Keratinocyte (primary cell): ENCODE measurements around the gene KLC1.

Experiments used
- CTCF ChIP-seq, 3 experiments: IDR thresholded peaks in 1 of 3; conservative IDR thresholded peaks in 1 of 3; optimal IDR thresholded peaks in 1 of 3; 2 replicates in 2 of 3; 3 replicates in 1 of 3; pipeline versions ENCODE3 to v1.5.1; 2011; ENCODE audit warnings: low read length in 3 of 3, mild to moderate bottlenecking in 3 of 3, moderate library complexity in 2 of 3, control low read depth in 1 of 3, inconsistent platforms in 1 of 3; ENCODE audit not compliant: insufficient read depth in 2 of 3; ENCODE audit errors: extremely low read depth in 1 of 3
- EZH2 ChIP-seq: IDR thresholded peaks from one replicate; pipeline ENCODE4 v1.6.1; 2012; ENCODE audit warnings: inconsistent platforms, mild to moderate bottlenecking, low read length, moderate library complexity

GRCh38 chr14:103616635-103617300 is 12.2 kb upstream of the KLC1 start:
- TF ChIP-seq CTCF (optimal IDR thresholded peaks at IDR 0.05 in 1 of 3, IDR thresholded peaks at IDR 0.05 in 1 of 3, conservative IDR thresholded peaks at IDR 0.05 in 1 of 3; ENCODE audit: extremely low read depth in 1 of 3, insufficient read depth in 2 of 3, low read length in 3 of 3) (no peak), EZH2 (no peak)
